SK-N-MC (cell line): ENCODE measurements around the gene ASCC3.

ENCODE experiments used
- EZH2 ChIP-seq: fragments of 200-600 bp; sonication (generic); IDR thresholded peaks from one replicate; pipeline ENCODE4 v1.6.1; 2017; ENCODE audit warnings: antibody characterized with exemption
- POLR2AphosphoS5 ChIP-seq: IDR thresholded peaks from 2 replicates; pipeline ENCODE4 v1.6.1; 2012; ENCODE audit warnings: mild to moderate bottlenecking, low read depth, low read length, borderline replicate concordance

GRCh38 chr6:100617633-100618350 is 263.3 kb downstream of the ASCC3 start:
- TF ChIP-seq EZH2 (no peak), POLR2AphosphoS5 (no peak)
